Islet precursor cell (in vitro differentiated cells): ENCODE measurements around the gene C2orf76.
A peak's percentile ranks its signal among the peaks of the same experiment; 100 is the strongest.
"Not testable (repeated sequence)": the region's sequence is repeated elsewhere in the genome, so short reads cannot be mapped to it uniquely, and the experiment has no call there.

ENCODE experiments used
- DNase-seq: peaks from one replicate; pipeline ENCODE4 v3.0.0-alpha.2; 2018

C2orf76 gene

GRCh38 chr2:119377294-119377992 is 10.8 kb upstream of the C2orf76 start:
- DNase-seq, result no peak

GRCh38 chr2:119376810-119377209 is 10.2 kb upstream of the C2orf76 start:
- no peak for DNase-seq

GRCh38 chr2:119376406-119376805 is 9.8 kb upstream of the C2orf76 start:
- not testable (repeated sequence) for DNase-seq

GRCh38 chr2:119373907-119374745 is 7.5 kb upstream of the C2orf76 start:
- not testable (repeated sequence) for DNase-seq

GRCh38 chr2:119372778-119373568 is 6.3 kb upstream of the C2orf76 start:
- no peak for DNase-seq

GRCh38 chr2:119371111-119371510 is 4.5 kb upstream of the C2orf76 start:
- DNase-seq, result no peak

GRCh38 chr2:119369845-119370244 is 3.2 kb upstream of the C2orf76 start:
- no peak for DNase-seq

GRCh38 chr2:119367472-119368099 is 952 bp upstream of the C2orf76 start:
- peak; percentile 82 for DNase-seq

GRCh38 chr2:119366161-119366648 is 429 bp downstream of the C2orf76 start:
- DNase-seq, result no peak

- no peak for DNase-seq
Measured at GRCh38 chr2:119365436-119365835, 1.2 kb downstream of the C2orf76 start.

GRCh38 chr2:119364798-119365197 is 1.8 kb downstream of the C2orf76 start:
- no peak for DNase-seq

- no peak for DNase-seq
Measured at GRCh38 chr2:119360423-119360966, 6.1 kb downstream of the C2orf76 start.

- DNase-seq, result no peak
Measured at GRCh38 chr2:119359774-119360173, 6.9 kb downstream of the C2orf76 start.

- DNase-seq, result no peak
Measured at GRCh38 chr2:119354860-119355259, 11.8 kb downstream of the C2orf76 start.

GRCh38 chr2:119352357-119352756 is 14.3 kb downstream of the C2orf76 start:
- DNase-seq, result no peak

GRCh38 chr2:119350311-119350998 is 16.2 kb downstream of the C2orf76 start:
- DNase-seq, result peak; percentile 73

- DNase-seq, result no peak
Measured at GRCh38 chr2:119349289-119349688, 17.3 kb downstream of the C2orf76 start.

GRCh38 chr2:119341684-119342083 is 24.9 kb downstream of the C2orf76 start:
- DNase-seq, result no peak

- no peak for DNase-seq
Measured at GRCh38 chr2:119339562-119339923, 27.1 kb downstream of the C2orf76 start.

- DNase-seq, result no peak
Measured at GRCh38 chr2:119338826-119339561, 27.6 kb downstream of the C2orf76 start.

- DNase-seq, result no peak
Measured at GRCh38 chr2:119338272-119338671, 28.4 kb downstream of the C2orf76 start.
